Adrenal gland (tissue), 5 donors: ENCODE data around the gene CEP89.
"Not testable (repeated sequence)": the region's sequence is repeated elsewhere in the genome, so short reads cannot be mapped to it uniquely, and the experiment has no call there.

Experiments
- POLR2A ChIP-seq, 2 donors: fragments of 450-650 bp; IDR thresholded peaks; one replicate each; pipeline ENCODE4 v1.6.1; 2017; ENCODE audit warnings: antibody characterized with exemption in 2 of 2, mild to moderate bottlenecking in 2 of 2, moderate library complexity in 1 of 2
- TF ChIP-seq, protein P1 (sequence below), 6 experiments: fragments of 450-650 bp in 4 of 6; fragments of 200-600 bp in 2 of 6; sonication (generic) in 1 of 6; IDR thresholded peaks; 1 replicate in 5 of 6; 2 replicates in 1 of 6; pipeline versions ENCODE4 v1.5.1 to v1.8.0; 2016 to 2021; ENCODE audit warnings: antibody characterized with exemption in 6 of 6, mild to moderate bottlenecking in 2 of 6, moderate library complexity in 1 of 6
- donor health status: DM: no; HTN: no; CAD: no.

DNA sequence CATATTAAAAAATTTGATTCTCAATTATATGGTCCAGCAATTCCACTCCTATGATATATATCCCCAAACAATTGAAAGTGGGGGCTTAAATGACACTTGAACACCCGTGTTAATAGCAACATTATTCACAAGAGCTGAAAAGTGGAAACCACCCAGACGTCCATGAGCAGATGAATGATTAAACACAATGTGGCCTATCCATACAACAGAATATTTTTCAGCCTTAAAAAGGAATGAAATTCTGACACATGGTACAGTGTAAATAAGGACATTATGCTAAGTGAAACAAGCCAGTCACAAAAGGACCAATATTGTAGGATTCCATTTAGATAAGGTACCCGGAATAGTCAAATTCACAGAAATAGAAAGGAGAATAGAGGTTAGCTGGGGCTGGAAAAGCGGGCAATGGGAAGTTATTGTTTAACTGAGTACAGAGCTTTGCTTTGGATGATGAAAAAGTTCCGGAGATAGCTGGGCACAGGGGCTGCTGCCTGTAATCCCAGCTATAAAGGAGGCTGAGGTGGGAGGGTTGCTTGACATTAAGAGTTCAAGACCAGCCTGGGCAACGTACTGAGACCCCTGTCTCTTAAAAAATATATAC lies 31.8 kb upstream of the CEP89 start:
- TF ChIP-seq POLR2A (IDR thresholded peaks at IDR 0.05) = not testable (repeated sequence)
- TF ChIP-seq, protein P1, sequence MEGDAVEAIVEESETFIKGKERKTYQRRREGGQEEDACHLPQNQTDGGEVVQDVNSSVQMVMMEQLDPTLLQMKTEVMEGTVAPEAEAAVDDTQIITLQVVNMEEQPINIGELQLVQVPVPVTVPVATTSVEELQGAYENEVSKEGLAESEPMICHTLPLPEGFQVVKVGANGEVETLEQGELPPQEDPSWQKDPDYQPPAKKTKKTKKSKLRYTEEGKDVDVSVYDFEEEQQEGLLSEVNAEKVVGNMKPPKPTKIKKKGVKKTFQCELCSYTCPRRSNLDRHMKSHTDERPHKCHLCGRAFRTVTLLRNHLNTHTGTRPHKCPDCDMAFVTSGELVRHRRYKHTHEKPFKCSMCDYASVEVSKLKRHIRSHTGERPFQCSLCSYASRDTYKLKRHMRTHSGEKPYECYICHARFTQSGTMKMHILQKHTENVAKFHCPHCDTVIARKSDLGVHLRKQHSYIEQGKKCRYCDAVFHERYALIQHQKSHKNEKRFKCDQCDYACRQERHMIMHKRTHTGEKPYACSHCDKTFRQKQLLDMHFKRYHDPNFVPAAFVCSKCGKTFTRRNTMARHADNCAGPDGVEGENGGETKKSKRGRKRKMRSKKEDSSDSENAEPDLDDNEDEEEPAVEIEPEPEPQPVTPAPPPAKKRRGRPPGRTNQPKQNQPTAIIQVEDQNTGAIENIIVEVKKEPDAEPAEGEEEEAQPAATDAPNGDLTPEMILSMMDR (IDR thresholded peaks at IDR 0.05) = not testable (repeated sequence)
